CD4-positive, CD25-positive, alpha-beta regulatory T cell (primary cell): ENCODE results near the gene KLF3. TPM values are rescaled to one million over a fixed set of nuclear protein-coding genes. Genes with fewer than 3 reads are reported as not detected.
"Not testable (repeated sequence)": the region's sequence is repeated elsewhere in the genome, so short reads cannot be mapped to it uniquely, and the experiment has no call there.

Experiments
- ATAC-seq, 2 donors: fragments of 150-1000 bp; cut with Tn5 transposase; one replicate each; pipeline ENCODE4 v1.10.0; 2021; ENCODE audit warnings: low read depth in 2 of 2, moderate number of reproducible peaks in 2 of 2, moderate library complexity in 1 of 2
- DNase-seq, 3 donors: peaks; one replicate each; pipeline versions ENCODE4 v3.0.0 to v3.0.0-alpha.2; 2012 to 2022; ENCODE audit warnings: mixed read lengths in 1 of 3
- H3K27ac ChIP-seq: one replicate; pipeline ENCODE4 v1.7.0; 2013; ENCODE audit warnings: mild to moderate bottlenecking, low read length; ENCODE audit not compliant: insufficient read depth, poor library complexity, severe bottlenecking
- H3K27me3 ChIP-seq: one replicate; pipeline ENCODE4 v1.7.0; 2013; ENCODE audit warnings: low read length; ENCODE audit not compliant: control insufficient read depth, insufficient read depth
- H3K36me3 ChIP-seq: one replicate; pipeline ENCODE4 v1.7.0; 2013; ENCODE audit warnings: mild to moderate bottlenecking, low read length, moderate library complexity; ENCODE audit not compliant: control insufficient read depth, insufficient read depth
- H3K4me1 ChIP-seq: 2 replicates; pipeline ENCODE4 v1.7.0; 2013; ENCODE audit warnings: mild to moderate bottlenecking, low read length; ENCODE audit not compliant: insufficient read depth, control insufficient read depth, poor library complexity, severe bottlenecking
- H3K4me3 ChIP-seq: one replicate; pipeline ENCODE4 v1.7.0; 2013; ENCODE audit warnings: low read depth, mild to moderate bottlenecking, low read length, moderate library complexity
- H3K9me3 ChIP-seq, 2 experiments: 1 replicate in 1 of 2; 2 replicates in 1 of 2; pipeline ENCODE4 v1.7.0; 2013; ENCODE audit warnings: low read length in 2 of 2, mild to moderate bottlenecking in 1 of 2, moderate library complexity in 1 of 2; ENCODE audit not compliant: control insufficient read depth in 2 of 2
- H3K27ac Mint-ChIP-seq, 3 donors: one replicate each; pipeline ENCODE4 v1.8.0; 2020 to 2022; ENCODE audit warnings: mild to moderate bottlenecking in 3 of 3, mixed read lengths in 3 of 3, moderate library complexity in 2 of 3
- H3K27me3 Mint-ChIP-seq: one replicate; pipeline ENCODE4 v1.8.0; 2022; ENCODE audit warnings: mild to moderate bottlenecking, mixed read lengths
- H3K36me3 Mint-ChIP-seq: one replicate; pipeline ENCODE4 v1.8.0; 2020; ENCODE audit warnings: mixed read lengths
- H3K4me1 Mint-ChIP-seq, 4 donors: one replicate each; pipeline ENCODE4 v1.8.0; 2020 to 2022; ENCODE audit warnings: mixed read lengths in 4 of 4, mild to moderate bottlenecking in 1 of 4
- H3K4me3 Mint-ChIP-seq, 4 donors: one replicate each; pipeline ENCODE4 v1.8.0; 2020 to 2022; ENCODE audit warnings: mild to moderate bottlenecking in 4 of 4, mixed read lengths in 4 of 4, moderate library complexity in 3 of 4
- H3K9me3 Mint-ChIP-seq, 7 donors: one replicate each; pipeline ENCODE4 v1.8.0; 2020 to 2022; ENCODE audit warnings: mixed read lengths in 7 of 7, mild to moderate bottlenecking in 3 of 7, moderate library complexity in 2 of 7
- polyA plus RNA-seq, 4 donors: library from polyadenylated mRNA; unstranded; fragments of 300-500 nt; fragmentation: Illumina TruSeq; gene quantifications; one replicate each; pipeline ENCODE4 v1.2.3, GENCODE V29; 2021
- total RNA-seq: library from RNA; stranded (reverse); gene quantifications from one replicate; pipeline ENCODE4 v1.2.3, GENCODE V29; 2022

KLF3 gene
- total and polyA plus RNA-seq, 5 donors from 2014 or later = 74.9 to 126 (median 87.0) TPM

- no peaks in the 10 kb centered on the region for H3K9me3 ChIP-seq
- no peak overlapping the region for H3K4me3 ChIP-seq
- no peaks in the 10 kb centered on the region for H3K4me1 ChIP-seq
- Mint-ChIP-seq H3K4me1 (peaks cover 6 to 23% (median 10%) of the 10 kb centered on the region in 4 donors), H3K27ac (peak overlapping the region in 1 of 3 donors; percentile 32), H3K9me3 (peaks cover 0 to 2% (median 0%) of the 10 kb centered on the region in 7 donors), H3K27me3 (no peaks in the 10 kb centered on the region), H3K4me3 (no peak overlapping the region), H3K36me3 (peaks cover 4% of the 10 kb centered on the region)
- no peaks in the 10 kb centered on the region for H3K36me3 ChIP-seq
- H3K27me3 ChIP-seq = no peaks in the 10 kb centered on the region
- ATAC-seq (no peak), DNase-seq (no peak)
- H3K27ac ChIP-seq = no peak overlapping the region
Measured at GRCh38 chr4:38621028-38621684, 42.8 kb upstream of the KLF3 start.

GRCh38 chr4:38621831-38622230, 42.2 kb upstream of the KLF3 start:
- H3K4me1 ChIP-seq = no peaks in the 10 kb centered on the region
- H3K27ac ChIP-seq = no peak overlapping the region
- peaks cover 4% of the 10 kb centered on the region for H3K36me3 Mint-ChIP-seq
- ATAC-seq (no peak), DNase-seq (no peak)
- peaks cover 0 to 2% (median 0%) of the 10 kb centered on the region in 7 donors for H3K9me3 Mint-ChIP-seq
- H3K9me3 ChIP-seq = no peaks in the 10 kb centered on the region
- H3K27me3 ChIP-seq = no peaks in the 10 kb centered on the region
- no peaks in the 10 kb centered on the region for H3K27me3 Mint-ChIP-seq
- no peak overlapping the region for H3K4me3 ChIP-seq
- peak overlapping the region in 1 of 3 donors; percentile 15 for H3K27ac Mint-ChIP-seq
- peaks cover under 1 to 25% (median 9%) of the 10 kb centered on the region in 4 donors for H3K4me1 Mint-ChIP-seq
- no peak overlapping the region for H3K4me3 Mint-ChIP-seq
- no peaks in the 10 kb centered on the region for H3K36me3 ChIP-seq

- not testable (repeated sequence) for H3K4me3 Mint-ChIP-seq, H3K27me3 ChIP-seq, H3K27me3 Mint-ChIP-seq, H3K4me3 ChIP-seq, H3K9me3 ChIP-seq, ATAC-seq, DNase-seq, H3K36me3 ChIP-seq, H3K4me1 ChIP-seq, H3K36me3 Mint-ChIP-seq, H3K9me3 Mint-ChIP-seq, H3K27ac ChIP-seq
- H3K27ac Mint-ChIP-seq = peak overlapping the region in 1 of 3 donors; percentile 37
- H3K4me1 Mint-ChIP-seq = peaks cover 0 to 25% (median 8%) of the 10 kb centered on the region in 4 donors
Measured at GRCh38 chr4:38622340-38622739, 41.7 kb upstream of the KLF3 start.

GRCh38 chr4:38623260-38623659, 40.7 kb upstream of the KLF3 start:
- H3K27ac Mint-ChIP-seq = peak overlapping the region in 1 of 3 donors; percentile 37

GRCh38 chr4:38624311-38624710, 39.7 kb upstream of the KLF3 start:
- Histone ChIP-seq H3K4me3 (no peak overlapping the region), H3K27me3 (no peaks in the 10 kb centered on the region), H3K9me3 (no peaks in the 10 kb centered on the region), H3K4me1 (no peaks in the 10 kb centered on the region), H3K27ac (no peak overlapping the region), H3K36me3 (no peaks in the 10 kb centered on the region)
- peaks cover 6% of the 10 kb centered on the region for H3K36me3 Mint-ChIP-seq
- H3K4me3 Mint-ChIP-seq = no peak overlapping the region
- no peak overlapping the region for H3K27ac Mint-ChIP-seq
- H3K9me3 Mint-ChIP-seq = peaks cover 0 to 2% (median 0%) of the 10 kb centered on the region in 7 donors
- H3K27me3 Mint-ChIP-seq = no peaks in the 10 kb centered on the region
- ATAC-seq (no peak), DNase-seq (no peak)
- H3K4me1 Mint-ChIP-seq = peaks cover 0 to 25% (median 8%) of the 10 kb centered on the region in 4 donors

More at GRCh38 chr4:38623260-38623659, 40.7 kb upstream of the KLF3 start:
- no peak overlapping the region for H3K4me3 ChIP-seq
- no peak for DNase-seq
- Mint-ChIP-seq H3K9me3 (peaks cover 0 to 2% (median 0%) of the 10 kb centered on the region in 7 donors), H3K4me3 (no peak overlapping the region), H3K4me1 (peaks cover 0 to 25% (median 8%) of the 10 kb centered on the region in 4 donors), H3K36me3 (peaks cover 8% of the 10 kb centered on the region), H3K27me3 (no peaks in the 10 kb centered on the region)
- ATAC-seq = no peak
- H3K27me3 ChIP-seq = no peaks in the 10 kb centered on the region
- H3K27ac ChIP-seq = no peak overlapping the region
- H3K9me3 ChIP-seq = no peaks in the 10 kb centered on the region
- H3K36me3 ChIP-seq = no peaks in the 10 kb centered on the region
- H3K4me1 ChIP-seq = no peaks in the 10 kb centered on the region

- no peaks in the 10 kb centered on the region for H3K4me1 ChIP-seq
- Mint-ChIP-seq H3K27me3 (no peaks in the 10 kb centered on the region), H3K4me1 (peaks cover 0 to 24% (median 4%) of the 10 kb centered on the region in 4 donors), H3K9me3 (peaks cover 0 to 2% (median 0%) of the 10 kb centered on the region in 7 donors), H3K4me3 (no peak overlapping the region), H3K27ac (no peak overlapping the region), H3K36me3 (peaks cover 4% of the 10 kb centered on the region)
- no peaks in the 10 kb centered on the region for H3K9me3 ChIP-seq
- no peak overlapping the region for H3K4me3 ChIP-seq
- no peaks in the 10 kb centered on the region for H3K27me3 ChIP-seq
- no peak for DNase-seq
- peak; percentile 40 to 46 for ATAC-seq
- no peaks in the 10 kb centered on the region for H3K36me3 ChIP-seq
- H3K27ac ChIP-seq = no peak overlapping the region
Measured at GRCh38 chr4:38625508-38625907, 38.5 kb upstream of the KLF3 start.

GRCh38 chr4:38626901-38627444, 37.0 kb upstream of the KLF3 start:
- peaks cover 0 to 21% (median 1%) of the 10 kb centered on the region in 4 donors for H3K4me1 Mint-ChIP-seq
- not testable (repeated sequence) for DNase-seq, H3K36me3 Mint-ChIP-seq, H3K9me3 ChIP-seq, H3K27me3 Mint-ChIP-seq, H3K27ac Mint-ChIP-seq, H3K4me3 ChIP-seq, H3K9me3 Mint-ChIP-seq, ATAC-seq, H3K4me1 ChIP-seq, H3K27me3 ChIP-seq, H3K36me3 ChIP-seq, H3K4me3 Mint-ChIP-seq, H3K27ac ChIP-seq

GRCh38 chr4:38630519-38630918, 33.5 kb upstream of the KLF3 start:
- no peaks in the 10 kb centered on the region for H3K4me1 ChIP-seq
- peaks cover 4% of the 10 kb centered on the region for H3K36me3 Mint-ChIP-seq
- peaks cover 0 to 13% (median 1%) of the 10 kb centered on the region in 4 donors for H3K4me1 Mint-ChIP-seq
- no peak for ATAC-seq
- H3K27ac ChIP-seq = no peak overlapping the region
- H3K27me3 ChIP-seq = no peaks in the 10 kb centered on the region
- peak overlapping the region in 1 of 3 donors; percentile 60 for H3K27ac Mint-ChIP-seq
- DNase-seq = no peak
- no peaks in the 10 kb centered on the region for H3K36me3 ChIP-seq
- H3K9me3 ChIP-seq = no peaks in the 10 kb centered on the region
- H3K4me3 ChIP-seq = no peak overlapping the region
- peaks cover 0 to 1% (median 0%) of the 10 kb centered on the region in 7 donors for H3K9me3 Mint-ChIP-seq
- peaks cover 3% of the 10 kb centered on the region for H3K27me3 Mint-ChIP-seq
- no peak overlapping the region for H3K4me3 Mint-ChIP-seq
